DND-41 (cell line): ENCODE data around the gene GON4L.

Source experiments
- EZH2 ChIP-seq: IDR thresholded peaks from 3 replicates; pipeline ENCODE4 v1.6.1; 2012; ENCODE audit warnings: borderline replicate concordance, low read depth, mild to moderate bottlenecking, moderate library complexity, low read length, inconsistent platforms; ENCODE audit not compliant: severe bottlenecking
- TF ChIP-seq, protein P1 (sequence below): IDR thresholded peaks from 2 replicates; pipeline ENCODE4 v1.5.1; 2012; ENCODE audit warnings: borderline replicate concordance, low read length, moderate library complexity, mild to moderate bottlenecking; ENCODE audit not compliant: poor library complexity, severe bottlenecking; ENCODE audit errors: extremely low read depth

GRCh38 chr1:155884031-155884960 lies 27.3 kb upstream of the GON4L start:
- TF ChIP-seq, protein P1, sequence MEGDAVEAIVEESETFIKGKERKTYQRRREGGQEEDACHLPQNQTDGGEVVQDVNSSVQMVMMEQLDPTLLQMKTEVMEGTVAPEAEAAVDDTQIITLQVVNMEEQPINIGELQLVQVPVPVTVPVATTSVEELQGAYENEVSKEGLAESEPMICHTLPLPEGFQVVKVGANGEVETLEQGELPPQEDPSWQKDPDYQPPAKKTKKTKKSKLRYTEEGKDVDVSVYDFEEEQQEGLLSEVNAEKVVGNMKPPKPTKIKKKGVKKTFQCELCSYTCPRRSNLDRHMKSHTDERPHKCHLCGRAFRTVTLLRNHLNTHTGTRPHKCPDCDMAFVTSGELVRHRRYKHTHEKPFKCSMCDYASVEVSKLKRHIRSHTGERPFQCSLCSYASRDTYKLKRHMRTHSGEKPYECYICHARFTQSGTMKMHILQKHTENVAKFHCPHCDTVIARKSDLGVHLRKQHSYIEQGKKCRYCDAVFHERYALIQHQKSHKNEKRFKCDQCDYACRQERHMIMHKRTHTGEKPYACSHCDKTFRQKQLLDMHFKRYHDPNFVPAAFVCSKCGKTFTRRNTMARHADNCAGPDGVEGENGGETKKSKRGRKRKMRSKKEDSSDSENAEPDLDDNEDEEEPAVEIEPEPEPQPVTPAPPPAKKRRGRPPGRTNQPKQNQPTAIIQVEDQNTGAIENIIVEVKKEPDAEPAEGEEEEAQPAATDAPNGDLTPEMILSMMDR: no peak
- TF ChIP-seq EZH2: no peak
